Measurements from ENCODE around the gene DNM2.
"Not testable (repeated sequence)": the region's sequence is repeated elsewhere in the genome, so short reads cannot be mapped to it uniquely, and the experiment has no call there.

Gene DNM2

DNA sequence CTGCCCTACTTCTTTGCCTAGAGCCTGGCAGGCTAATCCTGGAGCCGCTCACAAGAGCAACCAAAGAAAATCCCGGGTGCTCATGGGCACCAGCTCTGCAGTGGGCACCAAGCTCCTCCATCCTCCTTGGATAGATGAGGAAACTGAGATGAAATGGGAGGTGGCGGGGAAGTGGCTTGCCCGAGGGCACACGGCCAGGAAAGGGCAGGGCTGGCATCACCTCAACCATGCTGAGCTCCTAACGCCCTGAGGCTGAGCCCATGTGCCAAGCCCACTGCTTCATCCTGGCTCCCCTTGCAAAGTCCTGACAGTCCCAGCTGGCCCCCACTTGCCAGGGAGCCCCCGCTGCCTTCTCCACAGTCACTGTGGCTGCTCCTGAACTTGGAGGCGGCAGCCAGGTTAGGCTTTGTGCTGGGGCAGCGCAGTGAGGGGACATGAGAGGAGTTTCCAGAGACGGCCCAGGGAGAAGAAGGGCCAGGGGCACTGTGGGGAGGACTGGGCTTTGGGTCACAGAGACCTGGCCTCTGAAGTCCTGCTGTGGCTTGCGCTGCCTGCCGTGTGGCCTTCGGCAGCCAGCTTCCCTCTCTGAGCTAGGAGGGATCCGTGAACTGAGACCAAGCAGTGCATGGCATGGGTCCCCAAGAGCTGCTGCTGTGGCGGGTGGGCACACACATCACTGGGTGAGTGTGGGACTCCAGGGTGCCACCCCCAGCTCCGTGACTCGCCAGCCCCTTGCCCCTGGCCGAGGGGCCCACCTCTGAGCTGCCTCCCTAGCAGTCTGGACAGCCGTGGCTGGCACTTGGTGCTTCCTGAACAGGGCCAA lies 100.6 kb downstream of the DNM2 start:
- DNase-seq: no peak

DNA sequence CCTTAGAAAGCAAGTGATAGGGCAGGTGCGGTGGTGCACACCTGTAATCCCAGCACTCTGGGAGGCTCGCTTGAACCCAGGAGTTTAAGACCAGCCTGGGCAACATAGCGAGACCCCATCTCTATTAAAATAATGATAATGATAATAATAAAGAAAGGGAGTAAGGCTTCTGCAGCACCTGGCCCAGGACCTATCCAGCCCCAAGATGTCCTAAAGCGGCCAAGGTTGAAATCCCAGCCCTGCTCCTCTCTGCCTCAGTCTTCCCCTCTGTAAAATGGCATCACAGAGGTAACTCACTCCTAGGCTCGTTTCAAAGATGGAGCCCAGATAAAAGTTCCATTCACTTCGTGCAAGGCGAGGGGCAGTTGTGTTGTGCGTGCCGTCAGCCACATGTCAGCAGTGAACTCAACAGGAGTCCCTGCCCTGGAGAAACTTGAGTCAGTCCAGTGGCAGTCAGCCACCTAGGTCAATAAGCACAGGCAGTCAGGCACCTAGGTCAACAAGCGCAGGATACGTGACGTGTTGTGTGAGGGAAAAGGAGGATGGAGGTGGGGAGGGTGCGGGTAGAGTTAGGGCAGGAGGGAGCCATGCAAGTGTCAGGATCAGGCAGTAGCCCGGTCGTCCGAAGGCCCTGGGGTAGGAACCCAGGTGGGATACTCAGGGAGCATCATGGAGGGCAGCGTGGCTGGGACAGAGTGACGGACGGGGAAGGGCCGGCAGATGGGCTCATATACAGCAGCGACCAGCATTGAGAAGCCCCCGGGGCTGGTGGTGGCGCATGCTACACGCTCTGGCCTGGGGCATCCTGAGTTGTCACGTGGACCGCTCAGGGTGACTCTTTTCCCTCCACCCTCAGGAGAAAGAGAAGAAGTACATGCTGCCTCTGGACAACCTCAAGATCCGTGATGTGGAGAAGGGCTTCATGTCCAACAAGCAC lies 101.5 kb downstream of the DNM2 start:
- no peak for DNase-seq

DNA sequence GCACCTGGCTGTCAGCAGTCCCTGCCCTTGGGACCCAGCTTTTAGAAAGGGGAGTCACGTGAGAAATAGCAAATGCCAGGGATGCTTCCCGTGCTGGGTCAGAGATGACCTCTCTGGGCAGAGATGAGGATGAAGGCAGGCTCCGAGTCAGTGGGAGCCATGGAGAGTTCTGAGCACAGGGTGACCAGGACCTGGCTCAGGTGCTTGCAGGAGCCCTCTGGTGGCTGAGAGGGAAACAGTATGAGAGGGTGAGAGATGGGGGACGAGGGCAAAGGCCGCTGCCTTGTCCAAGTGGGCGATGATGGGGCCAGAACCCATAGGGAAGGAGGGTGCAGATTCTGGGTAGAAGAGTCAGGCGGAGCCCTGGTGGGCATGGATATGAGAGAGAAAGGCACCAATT lies 102.3 kb downstream of the DNM2 start:
- no peak for DNase-seq

DNA sequence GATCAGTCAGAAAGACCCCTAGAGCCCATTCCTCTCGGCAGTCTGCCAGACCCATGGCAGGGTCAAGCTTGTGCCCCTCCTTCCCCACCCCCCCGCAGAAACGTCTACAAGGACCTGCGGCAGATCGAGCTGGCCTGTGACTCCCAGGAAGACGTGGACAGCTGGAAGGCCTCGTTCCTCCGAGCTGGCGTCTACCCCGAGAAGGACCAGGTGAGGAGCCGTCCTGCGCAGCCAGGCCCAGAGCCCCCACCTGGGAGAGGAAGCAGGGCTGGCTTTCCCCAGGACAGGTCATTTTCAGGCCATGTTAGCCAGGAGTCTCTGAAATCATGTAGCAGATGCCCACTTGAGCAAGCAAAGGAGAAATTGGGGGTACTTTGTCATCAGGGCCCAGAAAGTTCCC lies 105.8 kb downstream of the DNM2 start:
- no peak for DNase-seq

DNA sequence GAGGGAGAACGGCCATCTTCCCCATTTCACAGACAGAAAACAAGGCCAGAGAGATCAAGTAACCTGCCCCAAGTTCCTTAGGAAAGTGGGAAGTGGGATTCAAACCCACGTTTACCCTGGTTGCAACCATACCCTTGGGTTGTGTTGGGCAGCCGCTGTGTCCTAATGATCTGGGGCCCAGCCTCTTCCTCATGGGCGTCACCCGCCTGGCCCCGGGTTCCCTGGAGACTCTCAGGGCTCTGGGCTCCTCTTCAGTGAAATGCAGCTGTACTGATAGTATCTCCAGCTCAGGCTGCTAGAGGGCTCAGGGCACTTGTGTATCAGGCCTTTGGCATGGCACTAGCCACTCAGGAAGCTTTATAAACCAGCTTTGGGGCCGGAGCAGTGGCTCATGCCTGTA lies 108.4 kb downstream of the DNM2 start:
- no peak for DNase-seq

DNA sequence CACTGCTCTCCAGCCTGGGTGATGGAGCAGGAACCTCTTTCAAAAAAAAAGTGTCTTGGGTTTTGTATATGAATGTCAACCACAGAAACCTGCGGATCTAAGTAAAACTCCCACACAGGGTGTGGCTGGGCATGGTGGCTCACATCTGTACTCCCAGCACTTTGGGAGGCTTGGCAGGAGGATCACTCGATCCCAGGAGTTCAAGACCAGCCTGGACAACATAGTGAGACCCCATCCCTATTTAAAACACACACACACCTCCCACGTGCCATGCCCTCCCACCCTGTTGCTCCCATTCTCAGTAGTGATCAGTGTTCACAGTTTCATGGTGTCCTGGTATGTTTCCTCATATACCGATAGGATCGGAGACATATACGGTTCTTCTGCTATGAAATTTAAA lies 109.0 kb downstream of the DNM2 start:
- no peak for DNase-seq

DNA sequence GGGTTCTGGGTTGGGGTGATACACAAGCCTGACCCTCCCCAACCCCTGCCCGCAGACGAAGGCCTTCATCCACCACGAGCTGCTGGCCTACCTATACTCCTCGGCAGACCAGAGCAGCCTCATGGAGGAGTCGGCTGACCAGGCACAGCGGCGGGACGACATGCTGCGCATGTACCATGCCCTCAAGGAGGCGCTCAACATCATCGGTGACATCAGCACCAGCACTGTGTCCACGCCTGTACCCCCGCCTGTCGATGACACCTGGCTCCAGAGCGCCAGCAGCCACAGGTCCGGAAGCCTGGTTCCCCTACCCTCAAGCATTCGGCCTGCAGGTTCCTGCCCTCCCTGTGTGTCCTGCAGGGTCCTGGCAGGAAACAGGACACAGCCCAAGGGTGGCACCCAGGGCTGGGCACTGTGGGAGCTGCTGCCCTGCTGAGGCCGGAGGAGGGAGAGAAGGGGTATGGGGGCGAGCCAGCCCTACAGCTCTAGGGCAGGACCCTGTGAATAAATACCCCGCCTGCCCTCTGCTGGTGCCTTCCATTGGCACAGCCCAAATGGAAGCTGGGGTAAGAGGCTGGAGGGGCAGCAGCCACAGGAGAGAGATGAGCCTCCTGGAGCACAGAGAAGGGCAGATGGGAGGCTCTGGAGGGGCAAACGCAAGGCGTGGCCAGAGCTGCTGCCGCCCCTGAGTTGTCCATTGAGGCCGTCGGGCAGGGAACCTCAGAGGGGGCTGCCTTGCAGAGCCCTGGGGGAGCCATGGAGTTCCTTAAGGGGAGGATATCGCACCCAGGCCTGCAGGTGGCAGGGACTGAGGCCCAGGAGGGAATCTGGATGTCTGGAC lies 111.3 kb downstream of the DNM2 start:
- no peak for DNase-seq

DNA sequence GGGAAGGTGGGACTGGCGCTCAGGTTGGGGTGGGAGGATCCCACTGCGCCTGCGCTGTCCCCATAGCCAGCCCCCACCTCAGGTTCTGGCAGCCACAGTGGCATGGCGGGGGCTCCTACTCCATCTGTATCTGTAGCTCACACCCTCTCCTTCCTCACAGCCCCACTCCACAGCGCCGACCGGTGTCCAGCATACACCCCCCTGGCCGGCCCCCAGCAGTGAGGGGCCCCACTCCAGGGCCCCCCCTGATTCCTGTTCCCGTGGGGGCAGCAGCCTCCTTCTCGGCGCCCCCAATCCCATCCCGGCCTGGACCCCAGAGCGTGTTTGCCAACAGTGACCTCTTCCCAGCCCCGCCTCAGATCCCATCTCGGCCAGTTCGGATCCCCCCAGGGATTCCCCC lies 112.1 kb downstream of the DNM2 start:
- DNase-seq: no peak

DNA sequence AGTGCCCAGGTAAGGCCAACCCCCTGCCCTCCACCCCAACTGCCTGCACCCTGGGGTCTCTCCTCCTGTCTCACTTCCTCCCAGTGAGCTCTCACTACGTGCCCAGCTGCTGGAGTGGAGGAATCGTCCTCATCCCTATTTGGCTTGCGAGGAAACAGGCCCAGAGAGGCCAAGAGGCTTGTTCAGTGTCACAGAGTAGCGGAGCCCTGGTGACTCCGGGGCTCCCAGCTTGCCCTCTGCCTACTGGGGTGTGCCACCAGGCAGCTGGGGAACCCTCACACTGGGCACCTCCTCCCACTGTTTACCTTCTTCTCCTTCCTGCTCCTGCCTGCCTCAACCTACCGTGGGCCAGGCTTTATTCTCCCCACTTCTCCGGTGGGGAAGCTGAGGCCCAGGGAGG lies 112.5 kb downstream of the DNM2 start:
- DNase-seq: no peak

DNA sequence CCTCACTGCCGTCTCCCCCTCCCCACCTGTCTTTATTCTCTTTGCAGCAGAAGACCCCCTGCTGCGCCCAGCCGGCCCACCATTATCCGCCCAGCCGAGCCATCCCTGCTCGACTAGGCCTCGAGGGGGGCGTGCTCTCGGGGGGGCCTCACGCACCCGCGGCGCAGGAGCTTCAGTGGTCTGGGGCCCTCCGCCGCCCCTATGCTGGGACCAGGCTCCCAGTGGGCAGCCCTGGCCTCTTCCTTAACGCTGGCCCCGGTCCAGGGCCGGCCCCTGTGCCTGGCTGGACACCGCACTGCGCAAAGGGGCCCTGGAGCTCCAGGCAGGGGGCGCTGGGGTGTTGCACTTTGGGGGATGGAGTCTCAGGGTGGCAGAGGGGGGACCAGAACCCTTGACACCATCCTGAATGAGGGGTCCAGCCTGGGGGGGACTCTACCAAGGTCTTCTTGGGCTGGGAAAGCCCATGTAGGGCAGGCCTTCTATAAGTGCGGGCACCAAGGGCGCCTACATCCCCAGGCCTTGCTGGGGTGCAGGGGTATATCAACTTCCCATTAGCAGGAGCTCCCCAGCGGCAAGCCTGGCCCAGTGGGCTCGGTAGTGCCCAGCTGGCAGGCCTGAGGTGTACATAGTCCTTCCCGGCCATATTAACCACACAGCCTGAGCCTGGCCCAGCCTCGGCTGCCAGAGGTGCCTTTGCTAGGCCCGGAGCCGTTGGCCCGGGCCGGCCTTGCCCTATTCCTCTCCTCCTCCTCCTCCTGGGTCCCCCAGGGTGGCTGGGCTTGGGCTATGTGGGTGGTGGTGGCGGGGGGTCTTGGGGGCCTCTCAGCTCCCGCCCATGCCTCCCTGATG lies 113.3 kb downstream of the DNM2 start:
- no peak for DNase-seq

DNA sequence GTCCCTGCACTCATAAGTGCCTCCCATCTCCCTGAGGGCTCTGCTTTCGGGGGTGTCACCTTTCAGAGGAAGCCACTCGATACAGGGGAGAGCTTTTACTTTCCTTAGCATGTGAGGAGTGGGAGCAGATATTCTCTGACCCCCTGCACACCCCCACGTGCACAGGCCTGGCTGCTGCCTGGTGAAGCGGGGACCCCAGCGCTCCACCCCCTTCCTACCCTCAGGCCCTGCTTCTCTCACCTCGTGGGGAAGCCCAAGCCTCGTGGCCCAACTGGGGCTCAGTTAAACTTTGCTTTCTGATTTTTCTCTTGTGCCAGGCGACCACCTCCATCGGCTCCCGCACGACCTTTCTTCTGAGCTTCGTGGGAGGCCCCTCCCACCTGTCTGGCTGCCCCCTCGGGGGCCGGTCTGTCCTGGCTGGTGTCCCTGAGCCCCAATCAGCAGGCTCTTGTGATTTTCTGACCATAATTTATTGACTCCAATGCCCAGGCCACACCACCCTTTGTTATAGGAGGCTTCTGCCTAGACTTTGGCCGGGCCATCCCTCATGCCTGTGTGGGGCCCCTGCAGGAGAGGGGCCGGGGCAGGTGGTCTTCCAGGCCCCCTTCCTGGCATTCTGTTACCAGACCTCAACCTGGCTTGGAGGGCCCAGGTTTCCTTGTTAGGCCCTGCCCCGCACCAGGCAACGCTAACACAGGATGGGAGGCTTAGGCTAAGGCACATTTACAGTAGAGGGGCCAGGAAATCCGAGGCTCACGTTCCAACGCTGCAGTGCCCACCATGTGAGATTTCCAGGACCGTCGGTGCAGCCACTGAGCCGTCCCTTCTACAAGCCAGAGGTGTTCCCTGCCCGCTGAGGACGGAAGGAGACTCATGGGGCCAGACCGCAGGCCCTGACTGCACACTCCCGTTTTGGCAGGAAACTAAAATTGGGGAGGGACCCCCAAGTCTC lies 114.4 kb downstream of the DNM2 start:
- DNase-seq: no peak

DNA sequence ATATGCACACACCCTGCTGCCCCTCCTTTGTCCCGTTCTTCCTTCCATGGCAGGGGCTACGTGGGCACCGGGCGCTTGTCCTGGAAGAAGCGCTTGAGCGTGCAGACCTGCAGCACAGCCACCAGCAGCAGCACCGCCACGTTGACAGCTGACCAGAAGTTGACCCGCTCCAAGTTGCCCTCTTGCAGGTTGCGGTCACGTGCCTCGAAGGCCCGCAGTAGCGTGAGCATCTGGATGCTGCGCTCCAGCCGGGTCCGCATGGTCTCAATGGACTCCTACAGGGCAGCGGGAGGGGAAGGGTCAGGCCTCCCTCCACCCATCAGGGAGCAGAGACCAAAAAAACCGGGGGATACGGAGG lies 115.0 kb downstream of the DNM2 start:
- DNase-seq: no peak

DNA sequence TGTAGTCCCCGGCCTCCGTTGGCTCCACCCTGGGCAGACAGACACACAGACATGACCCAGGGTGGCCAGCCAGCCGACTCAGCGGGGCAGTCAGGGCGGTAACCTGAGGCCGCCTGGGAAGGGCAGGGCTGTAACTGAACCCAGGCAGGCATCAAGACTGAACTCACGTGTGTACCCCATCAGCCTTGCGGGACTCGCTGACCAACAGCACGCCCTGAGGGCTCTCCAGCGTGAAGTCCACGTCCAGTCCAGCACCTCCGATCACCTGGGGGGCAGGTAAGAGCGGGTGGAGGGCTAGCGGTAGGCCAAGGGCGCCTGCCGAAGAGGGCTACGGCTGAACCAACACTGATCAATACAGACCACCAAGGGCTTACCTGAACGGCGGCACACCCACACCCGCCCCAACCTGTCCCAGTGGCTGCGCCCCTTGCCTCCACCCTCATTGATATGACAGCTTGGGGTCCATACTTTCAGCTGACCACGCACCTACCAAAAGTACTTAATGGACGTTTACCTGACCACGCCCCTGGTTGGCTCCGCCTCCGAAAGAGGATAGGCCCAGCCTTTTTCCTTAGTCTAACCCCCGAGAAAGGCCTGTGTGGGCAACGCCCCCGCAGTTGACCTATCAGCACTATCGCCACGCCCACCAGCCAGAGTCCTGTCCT lies 117.3 kb downstream of the DNM2 start:
- no peak for DNase-seq

DNA sequence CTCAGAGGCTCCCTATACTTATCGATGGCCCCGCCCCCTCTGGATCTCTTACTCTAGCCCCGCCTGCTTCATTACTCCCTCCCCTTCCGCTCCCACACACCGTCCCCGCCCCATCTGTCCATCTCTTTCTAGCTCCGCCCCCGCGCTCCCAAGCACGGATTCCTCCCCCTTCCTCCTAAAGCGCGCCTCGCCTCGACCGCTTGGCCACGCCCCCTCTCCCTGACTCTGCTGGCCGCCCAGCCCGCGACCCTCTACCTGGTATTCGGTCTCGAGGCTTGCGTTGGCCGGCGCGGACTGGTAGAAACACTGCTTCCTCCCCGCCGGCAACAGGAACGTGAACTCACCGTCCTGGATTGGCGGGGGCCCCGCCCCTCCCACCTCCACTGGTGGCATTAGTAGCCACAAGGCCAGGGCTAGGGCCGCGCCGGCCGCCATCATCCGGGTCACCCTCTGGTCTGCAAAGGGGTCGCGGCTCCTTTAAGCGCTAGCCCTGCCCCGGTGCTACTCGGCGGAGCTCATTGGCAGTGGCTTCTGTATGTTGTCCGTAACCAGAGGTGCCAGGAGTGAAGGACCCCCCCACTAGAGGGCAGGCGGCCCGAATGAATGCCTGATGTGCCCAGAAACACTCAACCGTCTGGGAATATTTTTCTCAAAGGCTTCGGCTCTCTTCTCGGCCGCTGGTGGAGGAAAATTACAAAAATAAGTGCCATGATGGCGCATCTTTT lies 118.0 kb downstream of the DNM2 start, which contains the start of gene TMED1:
Gene TMED1 (minus strand): TSS at position 459 of the 725 bp plus-strand sequence. CDS start 21 bp downstream, at position 438.
- DNase-seq: peak; percentile 96 to 98

DNA sequence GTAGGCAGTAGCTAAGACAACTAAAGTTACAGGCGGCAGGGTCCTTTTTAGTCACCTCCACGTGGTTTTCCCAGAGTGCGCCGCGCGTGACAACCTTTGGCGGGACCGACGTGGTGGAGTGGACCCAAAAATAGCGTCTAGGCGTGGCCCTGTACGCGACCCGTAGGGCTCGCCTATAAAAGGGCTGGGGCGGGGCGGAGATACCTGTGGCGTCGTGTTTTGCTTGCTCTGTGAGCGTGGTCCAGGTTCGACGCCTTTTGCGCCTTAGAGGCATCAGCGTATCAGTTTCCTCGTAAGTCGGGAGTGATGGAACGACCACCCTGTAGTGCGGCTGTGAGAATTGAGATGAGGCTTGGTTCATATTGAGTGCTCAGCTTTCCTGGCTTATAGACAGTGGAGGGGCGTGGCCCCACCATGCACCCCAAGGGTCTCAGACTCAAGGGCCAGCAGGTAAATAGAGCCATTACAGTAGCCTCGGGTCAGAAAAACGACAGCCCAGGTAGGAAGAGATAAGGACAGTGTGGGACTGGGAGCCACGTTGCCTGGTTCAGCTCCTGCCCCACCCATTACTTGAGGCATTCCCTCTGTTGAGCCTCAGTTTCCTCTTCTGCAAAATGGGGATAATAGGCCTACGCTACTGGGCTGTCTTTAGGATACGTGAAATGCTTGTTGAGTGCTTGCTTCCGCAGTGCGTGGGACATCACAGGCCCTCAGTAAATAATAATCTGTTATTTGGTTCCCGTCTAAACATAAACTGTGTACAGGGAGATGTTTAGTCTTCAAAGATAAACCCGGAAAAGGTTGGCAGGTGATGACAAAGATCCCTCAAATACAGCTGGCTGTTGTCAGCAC lies 118.8 kb downstream of the DNM2 start:
- peak; percentile 88 to 90 for DNase-seq

DNA sequence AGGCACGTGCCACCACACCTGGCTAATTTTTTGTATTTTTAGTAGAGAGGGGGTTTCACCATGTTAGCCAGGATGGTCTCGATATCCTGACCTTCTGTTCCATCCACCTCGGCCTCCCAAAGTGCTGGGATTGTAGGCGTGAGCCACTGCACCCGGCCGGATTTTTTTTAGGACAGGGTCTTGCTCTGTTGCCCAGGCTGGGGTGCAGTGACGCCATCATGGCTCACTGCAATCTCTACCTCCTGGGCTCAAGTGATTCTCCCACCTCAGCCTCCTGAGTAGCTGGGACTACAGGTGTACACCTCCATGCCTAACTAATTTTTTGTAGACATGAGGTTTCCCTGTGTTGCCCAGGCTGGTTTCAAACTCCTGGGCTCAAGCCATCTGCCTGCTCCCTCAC lies 119.8 kb downstream of the DNM2 start:
- not testable (repeated sequence) for DNase-seq

DNA sequence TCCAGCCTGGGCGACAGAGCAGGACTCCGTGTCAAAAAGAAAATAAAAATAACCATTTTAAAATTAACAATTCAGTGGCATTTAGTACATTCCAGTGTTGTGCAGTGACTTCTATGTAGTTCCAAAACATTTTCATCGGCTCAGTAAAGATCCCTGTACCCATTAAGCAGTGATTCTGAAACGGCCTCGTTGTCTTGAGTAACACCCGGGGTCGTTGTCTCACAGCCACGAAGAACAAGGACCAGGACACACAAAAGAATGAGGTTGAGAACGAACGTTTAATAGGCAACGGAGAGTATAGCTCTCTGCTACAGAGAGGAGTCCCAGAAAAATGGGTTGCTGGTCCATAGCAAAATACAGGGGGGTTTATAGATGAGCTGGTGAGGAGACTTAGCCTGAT lies 120.5 kb downstream of the DNM2 start:
- no peak for DNase-seq

Measured in CD4-positive, alpha-beta T cell treated with Interleukin-1 beta for 1 hour (primary cell).